Smooth muscle cell (in vitro differentiated cells): ENCODE results near the gene VEGFA. TPM values are rescaled to one million over a fixed set of nuclear protein-coding genes. Genes with fewer than 3 reads are reported as not detected.
"Not testable (repeated sequence)": the region's sequence is repeated elsewhere in the genome, so short reads cannot be mapped to it uniquely, and the experiment has no call there.

Experiments used
- DNase-seq: peaks from one replicate; lab custom pipeline; 2025; ENCODE audit not compliant: unreplicated experiment; lab: John Stamatoyannopoulos, UW
- H2AFZ ChIP-seq: fragments of 200-600 bp; sonication (generic); 2 replicates; pipeline ENCODE4 v1.6.0; 2016; ENCODE audit warnings: antibody characterized with exemption, low read depth, mild to moderate bottlenecking
- H3F3A ChIP-seq: fragments of 200-600 bp; sonication (generic); 2 replicates; pipeline ENCODE4 v1.6.0; 2017; ENCODE audit warnings: antibody characterized with exemption, low read depth
- H3K27ac ChIP-seq: fragments of 200-600 bp; sonication (generic); 2 replicates; pipeline ENCODE4 v1.5.1; 2016; ENCODE audit warnings: low read depth, mild to moderate bottlenecking
- H3K27me3 ChIP-seq: fragments of 200-600 bp; sonication (generic); 2 replicates; pipeline ENCODE4 v1.6.1; 2016; ENCODE audit warnings: low read depth, mild to moderate bottlenecking
- H3K36me3 ChIP-seq: fragments of 200-600 bp; sonication (generic); 2 replicates; pipeline ENCODE4 v1.5.1; 2016; ENCODE audit warnings: low read depth
- H3K4me1 ChIP-seq: fragments of 200-600 bp; sonication (generic); 2 replicates; pipeline ENCODE4 v1.5.1; 2016; ENCODE audit warnings: low read depth
- H3K4me2 ChIP-seq: fragments of 200-600 bp; sonication (generic); 2 replicates; pipeline ENCODE4 v1.6.0; 2016; ENCODE audit warnings: mild to moderate bottlenecking
- H3K4me3 ChIP-seq: fragments of 200-600 bp; sonication (generic); 2 replicates; pipeline ENCODE4 v1.5.1; 2016; ENCODE audit warnings: mild to moderate bottlenecking
- H3K79me2 ChIP-seq: fragments of 200-600 bp; sonication (generic); 2 replicates; pipeline ENCODE4 v1.6.0; 2016; ENCODE audit warnings: low read depth, mild to moderate bottlenecking
- H3K9ac ChIP-seq: fragments of 200-600 bp; sonication (generic); 2 replicates; pipeline ENCODE4 v1.6.0; 2016; ENCODE audit warnings: low read depth
- H3K9me3 ChIP-seq: fragments of 200-600 bp; sonication (generic); replicated peaks from 2 replicates; pipeline ENCODE4 v1.5.1; 2016; ENCODE audit warnings: low read depth
- H4K20me1 ChIP-seq: fragments of 200-600 bp; sonication (generic); 2 replicates; pipeline ENCODE4 v1.6.0; 2016; ENCODE audit warnings: low read depth
- WGBS: methylation state at CpG from one replicate; pipeline ENCODE4 v1.1.7; 2016; ENCODE audit warnings: low lambda C conversion rate; 5-methylcytosine and 5-hydroxymethylcytosine counted together
- polyA plus RNA-seq: library from polyadenylated mRNA; unstranded; fragments of >200 nt; fragmentation: Nextera tagmentation; extraction: Ambion mirVana; gene quantifications from 2 replicates; pipeline ENCODE4 v1.2.1, GENCODE V29; 2016
- total RNA-seq: library from RNA; depleted of rRNA; stranded (reverse); fragments of >200 nt; gene quantifications from 2 replicates; pipeline ENCODE4 v1.2.3, GENCODE V29; 2014
- TF ChIP-seq, protein P1 (sequence below): fragments of 200-600 bp; sonication (generic); IDR thresholded peaks from 2 replicates; pipeline ENCODE4 v1.5.1; 2017; ENCODE audit warnings: borderline replicate concordance, mild to moderate bottlenecking, antibody characterized with exemption; ENCODE audit not compliant: insufficient read depth, poor library complexity, severe bottlenecking

VEGFA gene
- total and polyA plus RNA-seq, 2 experiments from 2014 or later: 116 to 136 TPM

DNA sequence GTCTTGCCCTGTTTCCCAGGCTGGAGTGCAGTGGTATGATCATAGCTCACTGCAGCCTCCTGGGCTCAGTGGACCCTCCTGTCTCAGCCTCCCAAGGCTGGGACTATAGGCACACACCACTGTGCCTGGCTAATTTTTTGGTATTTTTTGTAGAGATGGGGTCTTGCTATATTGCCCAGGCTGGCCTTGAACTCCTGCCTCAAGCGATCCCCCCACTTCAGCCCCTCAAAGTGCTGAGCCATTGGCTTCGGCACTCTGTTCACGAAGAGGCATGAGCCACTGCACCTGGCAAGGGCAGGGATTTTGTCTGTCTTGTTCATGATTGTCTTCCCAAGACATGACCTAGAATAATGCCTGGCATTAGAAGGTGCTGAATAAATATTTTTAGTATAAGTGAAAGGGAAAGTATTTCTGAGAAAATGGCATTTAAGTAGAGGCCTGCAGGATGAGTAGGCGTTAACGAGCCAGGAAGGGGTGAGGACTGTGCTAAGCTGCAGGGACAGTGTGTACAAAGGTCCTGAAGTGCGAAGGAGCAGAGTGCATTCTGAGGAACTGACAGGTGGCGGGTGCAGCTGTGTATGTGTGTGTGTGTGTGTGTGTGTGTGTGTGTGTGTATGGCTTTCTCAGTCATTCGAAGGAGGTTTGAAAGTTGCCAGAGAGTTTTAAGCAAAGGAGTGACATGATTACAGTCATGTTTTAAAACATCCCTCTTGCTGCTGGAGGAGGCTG, 43.0 kb downstream of the VEGFA start:
- Histone ChIP-seq H3K4me2 (no peak overlapping the region), H3K27me3 (no peaks in the 10 kb centered on the region), H4K20me1 (no peaks in the 10 kb centered on the region), H3K27ac (no peak overlapping the region), H2AFZ (no peak overlapping the region), H3K79me2 (no peaks in the 10 kb centered on the region), H3F3A (peaks cover 4% of the 10 kb centered on the region), H3K4me1 (no peaks in the 10 kb centered on the region), H3K9me3 (no peaks in the 10 kb centered on the region), H3K4me3 (no peak overlapping the region), H3K36me3 (no peaks in the 10 kb centered on the region), H3K9ac (no peak overlapping the region)
- TF ChIP-seq, protein P1, sequence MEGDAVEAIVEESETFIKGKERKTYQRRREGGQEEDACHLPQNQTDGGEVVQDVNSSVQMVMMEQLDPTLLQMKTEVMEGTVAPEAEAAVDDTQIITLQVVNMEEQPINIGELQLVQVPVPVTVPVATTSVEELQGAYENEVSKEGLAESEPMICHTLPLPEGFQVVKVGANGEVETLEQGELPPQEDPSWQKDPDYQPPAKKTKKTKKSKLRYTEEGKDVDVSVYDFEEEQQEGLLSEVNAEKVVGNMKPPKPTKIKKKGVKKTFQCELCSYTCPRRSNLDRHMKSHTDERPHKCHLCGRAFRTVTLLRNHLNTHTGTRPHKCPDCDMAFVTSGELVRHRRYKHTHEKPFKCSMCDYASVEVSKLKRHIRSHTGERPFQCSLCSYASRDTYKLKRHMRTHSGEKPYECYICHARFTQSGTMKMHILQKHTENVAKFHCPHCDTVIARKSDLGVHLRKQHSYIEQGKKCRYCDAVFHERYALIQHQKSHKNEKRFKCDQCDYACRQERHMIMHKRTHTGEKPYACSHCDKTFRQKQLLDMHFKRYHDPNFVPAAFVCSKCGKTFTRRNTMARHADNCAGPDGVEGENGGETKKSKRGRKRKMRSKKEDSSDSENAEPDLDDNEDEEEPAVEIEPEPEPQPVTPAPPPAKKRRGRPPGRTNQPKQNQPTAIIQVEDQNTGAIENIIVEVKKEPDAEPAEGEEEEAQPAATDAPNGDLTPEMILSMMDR: no peak
- DNase-seq: no peak
- 71% methylated on average over 8 of the region's 8 CpGs for WGBS

DNA sequence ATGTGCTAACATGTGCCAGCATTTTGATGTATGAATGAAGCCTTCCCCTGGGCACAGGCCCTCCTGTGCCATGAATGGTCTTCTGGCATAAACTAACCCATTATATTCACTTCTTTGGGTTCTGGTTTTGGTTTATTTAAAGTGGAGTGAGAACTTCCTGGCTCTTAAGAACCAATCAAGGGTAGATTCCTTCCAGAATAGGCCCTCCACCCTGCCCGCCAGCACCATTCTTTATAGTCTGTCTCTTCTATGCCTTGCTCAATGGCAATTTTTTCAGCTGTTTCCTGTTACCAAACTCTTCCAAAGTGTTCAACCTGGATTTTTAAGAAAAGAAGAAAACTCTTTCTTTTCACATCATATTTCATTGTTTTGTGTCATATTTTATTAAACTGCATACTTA, 44.1 kb downstream of the VEGFA start:
- Histone ChIP-seq H3K4me2 (no peak overlapping the region), H3K79me2 (no peaks in the 10 kb centered on the region), H3K36me3 (no peaks in the 10 kb centered on the region), H3K4me1 (no peaks in the 10 kb centered on the region), H3K27me3 (no peaks in the 10 kb centered on the region), H3F3A (no peaks in the 10 kb centered on the region), H4K20me1 (no peaks in the 10 kb centered on the region), H2AFZ (no peak overlapping the region), H3K9ac (no peak overlapping the region), H3K9me3 (no peaks in the 10 kb centered on the region), H3K27ac (no peak overlapping the region), H3K4me3 (no peak overlapping the region)
- TF ChIP-seq, protein P1: no peak
- 96% methylated on average over 1 of the region's 1 CpG for WGBS
- DNase-seq: no peak

DNA sequence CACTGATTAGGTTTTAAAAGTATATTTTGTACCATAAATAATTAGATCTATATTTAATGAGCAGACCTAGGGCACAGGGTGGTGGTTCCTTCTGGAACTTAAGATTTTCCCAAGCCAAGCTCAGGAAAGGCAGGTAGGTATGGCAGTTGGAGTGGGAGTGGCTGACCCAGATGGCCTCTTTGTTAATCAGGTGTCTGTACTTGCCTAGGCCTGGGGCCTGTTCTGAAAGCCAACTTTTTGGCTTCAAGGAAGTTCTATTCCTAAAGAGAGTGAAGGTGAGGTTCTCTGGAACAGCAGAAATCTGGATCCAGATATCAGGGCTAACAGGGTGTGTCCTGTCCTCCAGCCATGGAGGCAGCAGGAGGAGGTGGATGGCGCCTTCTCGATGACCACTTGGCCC, 44.9 kb downstream of the VEGFA start:
- no peak for DNase-seq
- H3K9ac ChIP-seq: no peak overlapping the region
- no peak overlapping the region for H3K4me2 ChIP-seq
- no peak overlapping the region for H3K4me3 ChIP-seq
- H3F3A ChIP-seq: no peaks in the 10 kb centered on the region
- H3K79me2 ChIP-seq: no peaks in the 10 kb centered on the region
- 42% methylated on average over 2 of the region's 2 CpGs for WGBS
- no peak overlapping the region for H3K27ac ChIP-seq
- no peaks in the 10 kb centered on the region for H4K20me1 ChIP-seq
- no peak overlapping the region for H2AFZ ChIP-seq
- H3K36me3 ChIP-seq: no peaks in the 10 kb centered on the region
- H3K27me3 ChIP-seq: no peaks in the 10 kb centered on the region
- TF ChIP-seq, protein P1: no peak
- H3K9me3 ChIP-seq: no peaks in the 10 kb centered on the region
- no peaks in the 10 kb centered on the region for H3K4me1 ChIP-seq

DNA sequence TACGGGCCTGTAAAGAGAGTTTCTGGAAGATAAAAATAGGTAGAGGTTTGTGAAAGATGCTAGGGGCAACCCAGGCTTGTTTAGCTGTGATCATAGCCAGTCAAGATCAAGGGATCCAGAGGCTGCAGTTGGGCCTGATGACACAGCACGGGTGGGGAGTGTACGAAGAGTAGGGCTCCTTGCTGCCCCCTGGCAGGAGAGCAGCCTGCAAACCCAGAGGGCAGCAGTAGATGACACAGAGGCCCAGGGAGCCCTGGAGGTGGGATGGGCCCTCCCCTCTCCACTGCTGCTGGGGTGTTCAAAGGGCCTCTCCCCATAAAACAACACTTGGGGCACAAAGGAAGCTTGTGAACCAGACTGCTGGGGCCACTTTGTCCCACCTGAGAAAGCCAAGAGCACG, 47.2 kb downstream of the VEGFA start:
- H4K20me1 ChIP-seq: no peaks in the 10 kb centered on the region
- DNase-seq: no peak
- TF ChIP-seq, protein P1: peak; percentile 34
- no peaks in the 10 kb centered on the region for H3K79me2 ChIP-seq
- H3K4me2 ChIP-seq: no peak overlapping the region
- no peaks in the 10 kb centered on the region for H3K4me1 ChIP-seq
- WGBS: 56% methylated on average over 4 of the region's 4 CpGs
- H3K36me3 ChIP-seq: no peaks in the 10 kb centered on the region
- H3K4me3 ChIP-seq: no peak overlapping the region
- no peaks in the 10 kb centered on the region for H3K27me3 ChIP-seq
- H3K9me3 ChIP-seq: no peaks in the 10 kb centered on the region
- H3F3A ChIP-seq: no peaks in the 10 kb centered on the region
- no peak overlapping the region for H3K27ac ChIP-seq
- H2AFZ ChIP-seq: no peak overlapping the region
- H3K9ac ChIP-seq: no peak overlapping the region

DNA sequence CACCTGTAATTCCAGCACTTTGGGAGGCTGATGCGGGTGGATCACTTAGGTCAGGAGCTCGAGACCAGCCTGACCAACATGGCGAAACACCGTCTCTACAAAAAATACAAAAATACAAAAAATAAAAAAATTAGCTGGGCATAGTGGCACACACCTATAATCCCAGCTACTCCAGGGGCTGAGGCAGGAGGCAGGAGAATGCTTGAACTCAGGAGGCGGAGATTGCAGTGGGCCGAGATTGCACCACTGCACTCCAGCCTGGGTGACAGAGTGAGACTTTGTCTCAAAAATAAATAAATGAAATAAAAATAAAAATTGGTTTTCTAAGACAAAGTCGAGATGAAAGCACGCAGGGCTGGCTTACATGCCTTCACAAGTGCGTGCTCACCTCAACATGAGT, 49.0 kb downstream of the VEGFA start:
- H4K20me1 ChIP-seq, H3K79me2 ChIP-seq, H3K27ac ChIP-seq, H3K27me3 ChIP-seq, H3F3A ChIP-seq, H3K4me3 ChIP-seq, H2AFZ ChIP-seq, H3K4me1 ChIP-seq, H3K9ac ChIP-seq, H3K36me3 ChIP-seq, H3K4me2 ChIP-seq, DNase-seq, H3K9me3 ChIP-seq: not testable (repeated sequence)
- 93% methylated on average over 9 of the region's 9 CpGs for WGBS
